ENCODE measurements around the gene MTMR10. TPM values are rescaled to one million over a fixed set of nuclear protein-coding genes. Genes with fewer than 3 reads are reported as not detected.

MTMR10 gene
- total RNA-seq, 2 experiments from 2014 or later: 41.2 to 42.0 TPM

GRCh38 chr15:30926161-30926560 is 65.3 kb downstream of the MTMR10 start:
- Mint-ChIP-seq H3K4me3 (no peak overlapping the region), H3K27ac (no peak overlapping the region), H3K36me3 (ENCODE audit: low read depth) (peaks cover 89% of the 10 kb centered on the region), H3K27me3 (no peaks in the 10 kb centered on the region), H3K9me3 (no peaks in the 10 kb centered on the region), H3K4me1 (ENCODE audit: low read depth) (no peaks in the 10 kb centered on the region)
- POLR2A ChIA-PET: no interaction called here
- intact Hi-C loops (cut with DNase I, micrococcal nuclease): loop anchor here in 1 of 2 experiments (10.0 kb wide), 1 partner anchor 261 kb away; no protein-coding TSS in a partner anchor
- Histone ChIP-seq H3K27me3 (ENCODE audit: control insufficient read depth in 1 of 2, insufficient read depth in 2 of 2, low read length in 2 of 2) (no peaks in the 10 kb centered on the region), H3K27ac (ENCODE audit: low read depth in 1 of 2, low read length in 2 of 2) (no peak overlapping the region), H3K4me3 (ENCODE audit: low read length) (no peak overlapping the region), H3K4me1 (ENCODE audit: insufficient read depth, low read length) (no peaks in the 10 kb centered on the region), H3K9me3 (ENCODE audit: control insufficient read depth in 1 of 2, insufficient read depth in 1 of 2, low read length in 2 of 2) (no peaks in the 10 kb centered on the region), H3K36me3 (ENCODE audit: insufficient read depth, low read length) (peaks cover 80% of the 10 kb centered on the region)
- DNase-seq (no peak), ATAC-seq (ENCODE audit: poor library complexity) (no peak)
- no peak for TF ChIP-seq CTCF (IDR thresholded peaks at IDR 0.05)
- CTCF ChIA-PET: no interaction called here

- no peaks in the 10 kb centered on the region for H3K9me3 Mint-ChIP-seq
- Histone ChIP-seq H3K27me3 (ENCODE audit: control insufficient read depth in 1 of 2, insufficient read depth in 2 of 2, low read length in 2 of 2) (no peaks in the 10 kb centered on the region), H3K9me3 (ENCODE audit: control insufficient read depth in 1 of 2, insufficient read depth in 1 of 2, low read length in 2 of 2) (no peaks in the 10 kb centered on the region), H3K4me3 (ENCODE audit: low read length) (no peak overlapping the region), H3K4me1 (ENCODE audit: insufficient read depth, low read length) (no peaks in the 10 kb centered on the region), H3K27ac (ENCODE audit: low read depth in 1 of 2, low read length in 2 of 2) (no peak overlapping the region), H3K36me3 (ENCODE audit: insufficient read depth, low read length) (peaks cover 80% of the 10 kb centered on the region)
- H3K36me3 Mint-ChIP-seq (ENCODE audit: low read depth): peaks cover 89% of the 10 kb centered on the region
- ATAC-seq (ENCODE audit: poor library complexity): no peak
- ChIA-PET CTCF (no interaction called here), POLR2A (no interaction called here)
- H3K27ac Mint-ChIP-seq: no peak overlapping the region
- DNase-seq: no peak
- H3K4me1 Mint-ChIP-seq (ENCODE audit: low read depth): no peaks in the 10 kb centered on the region
- intact Hi-C loops (cut with DNase I, micrococcal nuclease): loop anchor here in 1 of 2 experiments (10.0 kb wide), 1 partner anchor 261 kb away; no protein-coding TSS in a partner anchor
- TF ChIP-seq CTCF (IDR thresholded peaks at IDR 0.05): no peak
- no peaks in the 10 kb centered on the region for H3K27me3 Mint-ChIP-seq
- H3K4me3 Mint-ChIP-seq: no peak overlapping the region
These were observed 65.7 kb downstream of the MTMR10 start for GRCh38 chr15:30925686-30926085.

GRCh38 chr15:30924353-30924752 is 67.1 kb downstream of the MTMR10 start:
- Mint-ChIP-seq H3K36me3 (ENCODE audit: low read depth) (peaks cover 91% of the 10 kb centered on the region), H3K27ac (no peak overlapping the region), H3K4me1 (ENCODE audit: low read depth) (no peaks in the 10 kb centered on the region), H3K27me3 (no peaks in the 10 kb centered on the region), H3K4me3 (no peak overlapping the region), H3K9me3 (no peaks in the 10 kb centered on the region)
- Histone ChIP-seq H3K27ac (ENCODE audit: low read depth in 1 of 2, low read length in 2 of 2) (no peak overlapping the region), H3K36me3 (ENCODE audit: insufficient read depth, low read length) (peaks cover 83% of the 10 kb centered on the region), H3K4me1 (ENCODE audit: insufficient read depth, low read length) (no peaks in the 10 kb centered on the region), H3K4me3 (ENCODE audit: low read length) (no peak overlapping the region), H3K9me3 (ENCODE audit: control insufficient read depth in 1 of 2, insufficient read depth in 1 of 2, low read length in 2 of 2) (no peaks in the 10 kb centered on the region), H3K27me3 (ENCODE audit: control insufficient read depth in 1 of 2, insufficient read depth in 2 of 2, low read length in 2 of 2) (no peaks in the 10 kb centered on the region)
- no peak for ATAC-seq (ENCODE audit: poor library complexity)
- no peak for DNase-seq
- CTCF ChIA-PET: no interaction called here
- POLR2A ChIA-PET: no interaction called here
- no peak for TF ChIP-seq CTCF (IDR thresholded peaks at IDR 0.05)
- intact Hi-C loops (cut with DNase I, micrococcal nuclease): loop anchor here in 1 of 2 experiments (10.0 kb wide), 1 partner anchor 260 kb away; no protein-coding TSS in a partner anchor
